DOHH2 (cell line): ENCODE data around the gene MGAT3.

Experiments used
- H3F3A ChIP-seq: fragments of 200-600 bp; sonication (generic), shearing (Covaris generic); 2 replicates; pipeline ENCODE4 v1.6.0; 2016; ENCODE audit warnings: antibody characterized with exemption, mild to moderate bottlenecking; ENCODE audit not compliant: control insufficient read depth, insufficient read depth
- H3K27ac ChIP-seq: fragments of 200-600 bp; sonication (generic); 2 replicates; pipeline ENCODE4 v1.5.1; 2014; ENCODE audit warnings: low read depth, mild to moderate bottlenecking, low read length, moderate library complexity
- H3K27me3 ChIP-seq: fragments of 200-600 bp; sonication (generic); 2 replicates; pipeline ENCODE4 v1.6.1; 2014; ENCODE audit warnings: mild to moderate bottlenecking, low read length, mixed read lengths; ENCODE audit not compliant: control insufficient read depth
- H3K36me3 ChIP-seq: fragments of 200-600 bp; sonication (generic); 2 replicates; pipeline ENCODE4 v1.6.1; 2014; ENCODE audit warnings: mild to moderate bottlenecking, low read length, moderate library complexity, mixed read lengths; ENCODE audit not compliant: control insufficient read depth
- H3K4me1 ChIP-seq: fragments of 200-600 bp; sonication (generic); 2 replicates; pipeline ENCODE4 v1.6.1; 2014; ENCODE audit warnings: mild to moderate bottlenecking, low read length, mixed read lengths; ENCODE audit not compliant: control insufficient read depth
- H3K4me2 ChIP-seq: fragments of 200-600 bp; sonication (generic); 2 replicates; pipeline ENCODE4 v1.6.0; 2014; ENCODE audit warnings: mild to moderate bottlenecking, low read length, moderate library complexity
- H3K4me3 ChIP-seq: fragments of 200-600 bp; sonication (generic); 2 replicates; pipeline ENCODE4 v1.5.1; 2014; ENCODE audit warnings: mild to moderate bottlenecking, low read length, mixed read lengths
- H3K79me2 ChIP-seq: fragments of 200-600 bp; sonication (generic); 2 replicates; pipeline ENCODE4 v1.6.1; 2014; ENCODE audit warnings: mild to moderate bottlenecking, low read length, mixed read lengths; ENCODE audit not compliant: control insufficient read depth
- H3K9me2 ChIP-seq: fragments of 200-600 bp; sonication (generic); replicated peaks from 2 replicates; pipeline ENCODE4 v1.6.1; 2014; ENCODE audit warnings: mild to moderate bottlenecking, low read length, mixed read lengths; ENCODE audit not compliant: control insufficient read depth
- H3K9me3 ChIP-seq: fragments of 200-600 bp; sonication (generic); 2 replicates; pipeline ENCODE4 v1.6.1; 2014; ENCODE audit warnings: antibody characterized with exemption, low read length, mixed read lengths; ENCODE audit not compliant: control insufficient read depth, insufficient read depth
- H4K20me1 ChIP-seq: fragments of 200-600 bp; sonication (generic); 2 replicates; pipeline ENCODE4 v1.6.0; 2014; ENCODE audit warnings: low read depth, mild to moderate bottlenecking, antibody characterized with exemption, low read length, moderate library complexity; ENCODE audit not compliant: control insufficient read depth, insufficient read depth
- CTCF ChIP-seq: fragments of 200-600 bp; sonication (generic); IDR thresholded peaks from one replicate; pipeline ENCODE4 v1.5.1; 2014; ENCODE audit warnings: antibody characterized with exemption, mild to moderate bottlenecking, low read depth, low read length; ENCODE audit not compliant: poor library complexity, severe bottlenecking
- EZH2phosphoT487 ChIP-seq: fragments of 200-600 bp; sonication (generic); IDR thresholded peaks from 2 replicates; pipeline ENCODE4 v1.6.1; 2017; ENCODE audit warnings: borderline replicate concordance, mild to moderate bottlenecking, antibody characterized with exemption, low read length, moderate library complexity, mixed read lengths

Gene MGAT3

GRCh38 chr22:39476664-39477063, 19.9 kb downstream of the MGAT3 start:
- peaks cover 57% of the 10 kb centered on the region for H3K36me3 ChIP-seq
- no peaks in the 10 kb centered on the region for H3K9me2 ChIP-seq
- no peaks in the 10 kb centered on the region for H3K9me3 ChIP-seq
- no peak overlapping the region for H3K4me3 ChIP-seq
- H3K27me3 ChIP-seq = no peaks in the 10 kb centered on the region
- H4K20me1 ChIP-seq = peaks cover 3% of the 10 kb centered on the region; the same call in 1 of the 2 replicates
- H3K4me2 ChIP-seq = no peak overlapping the region
- peaks cover 30% of the 10 kb centered on the region for H3K4me1 ChIP-seq
- peaks cover 89% of the 10 kb centered on the region for H3K79me2 ChIP-seq
- no peak for TF ChIP-seq CTCF
- no peak for TF ChIP-seq EZH2phosphoT487
- H3K27ac ChIP-seq = no peak overlapping the region
- H3F3A ChIP-seq = peaks cover 11% of the 10 kb centered on the region

GRCh38 chr22:39477542-39477941, 20.7 kb downstream of the MGAT3 start:
- Histone ChIP-seq H3K79me2 (peaks cover 82% of the 10 kb centered on the region), H3K9me3 (no peaks in the 10 kb centered on the region), H3K9me2 (no peaks in the 10 kb centered on the region), H3K27ac (no peak overlapping the region), H3K36me3 (peaks cover 59% of the 10 kb centered on the region), H3K4me1 (peaks cover 22% of the 10 kb centered on the region), H3K4me2 (no peak overlapping the region), H3F3A (peaks cover 4% of the 10 kb centered on the region), H4K20me1 (peaks cover 3% of the 10 kb centered on the region; the same call in 1 of the 2 replicates), H3K27me3 (no peaks in the 10 kb centered on the region), H3K4me3 (no peak overlapping the region)
- TF ChIP-seq CTCF (no peak), EZH2phosphoT487 (no peak)

- Histone ChIP-seq H3K27me3 (no peaks in the 10 kb centered on the region), H3K79me2 (peaks cover 78% of the 10 kb centered on the region), H3K9me3 (no peaks in the 10 kb centered on the region), H3K4me2 (no peak overlapping the region), H3K27ac (no peak overlapping the region), H3K36me3 (peaks cover 58% of the 10 kb centered on the region), H3K4me3 (no peak overlapping the region), H3F3A (no peaks in the 10 kb centered on the region), H3K4me1 (peaks cover 13% of the 10 kb centered on the region), H3K9me2 (no peaks in the 10 kb centered on the region), H4K20me1 (peaks cover 3% of the 10 kb centered on the region; the same call in 1 of the 2 replicates)
- TF ChIP-seq CTCF = no peak
- no peak for TF ChIP-seq EZH2phosphoT487
These were observed 21.6 kb downstream of the MGAT3 start for GRCh38 chr22:39478441-39478850.

- Histone ChIP-seq H3K4me2 (no peak overlapping the region), H3K9me3 (no peaks in the 10 kb centered on the region), H4K20me1 (peaks cover 3% of the 10 kb centered on the region; the same call in 1 of the 2 replicates), H3K4me1 (peaks cover 5% of the 10 kb centered on the region), H3K27me3 (no peaks in the 10 kb centered on the region), H3K4me3 (no peak overlapping the region), H3K27ac (no peak overlapping the region), H3K9me2 (no peaks in the 10 kb centered on the region), H3K36me3 (peaks cover 54% of the 10 kb centered on the region), H3F3A (no peaks in the 10 kb centered on the region), H3K79me2 (peaks cover 70% of the 10 kb centered on the region)
- TF ChIP-seq EZH2phosphoT487 (no peak), CTCF (no peak)
These were observed 22.4 kb downstream of the MGAT3 start for GRCh38 chr22:39479254-39479653.
